GM12878 (cell line): ENCODE data around the gene IL32. TPM values are rescaled to one million over a fixed set of nuclear protein-coding genes. Genes with fewer than 3 reads are reported as not detected.

Experiments used
- ATAC-seq: fragments of 200-7000 bp; cut with Tn5 transposase; 3 replicates; pipeline ENCODE4 v1.9.1; 2020; ENCODE audit warnings: mild to moderate bottlenecking, moderate library complexity
- BruUV-seq: library from RNA; stranded (reverse); fragments of 400-500 nt; replicated peaks from 2 replicates; lab custom pipeline; 2021; lab: Mats Ljungman, UMichigan
- CTCF ChIA-PET: fragments of 300-600 bp; sonication (Branson Sonifier 250); formaldehyde crosslinking; extraction: SDS; loops from one replicate; lab custom pipeline; 2021; ENCODE audit warnings: inconsistent platforms; lab: Yijun Ruan, JAX
- POLR2A ChIA-PET: fragments of 350-600 bp; formaldehyde crosslinking; extraction: SDS; loops from one replicate; lab custom pipeline; 2021; ENCODE audit warnings: inconsistent platforms; lab: Charles Lee
- RAD21 ChIA-PET: fragments of 300-600 bp; sonication (Branson Sonifier 250); formaldehyde crosslinking; loops from one replicate; lab custom pipeline; 2023; ENCODE audit warnings: antibody characterized with exemption; ENCODE audit not compliant: unreplicated experiment; lab: Charles Lee
- SMC1A ChIA-PET: fragments of 300-600 bp; sonication (Branson Sonifier 250); formaldehyde crosslinking; loops from one replicate; lab custom pipeline; 2023; ENCODE audit not compliant: unreplicated experiment, uncharacterized antibody; lab: Charles Lee
- DNase-seq: peaks from one replicate; pipeline ENCODE4 v3.0.0-alpha.2; 2011; ENCODE audit warnings: low read depth, low spot score
- FAIRE-seq: peaks from 3 replicates; lab custom pipeline; 2011; peaks lifted over from hg19 to GRCh38; lab: Jason Lieb, UNC
- H2AFZ ChIP-seq: 2 replicates; pipeline ENCODE4 v1.6.0; 2011; ENCODE audit warnings: low read depth, low read length, control low read depth; ENCODE audit not compliant: control insufficient read depth
- H3K27ac ChIP-seq: 2 replicates; pipeline ENCODE4 v1.5.1; 2011; ENCODE audit warnings: control low read depth; ENCODE audit not compliant: control insufficient read depth, insufficient read depth
- H3K27me3 ChIP-seq, 2 experiments: replicated peaks in 1 of 2; 2 replicates each; pipeline versions ENCODE4 v1.6.0 to v1.6.1; 2011; ENCODE audit warnings: low read length in 1 of 2; ENCODE audit not compliant: control insufficient read depth in 2 of 2, insufficient read depth in 2 of 2
- H3K36me3 ChIP-seq, 2 experiments: 2 replicates each; pipeline ENCODE4 v1.5.1; 2011; ENCODE audit warnings: low read length in 1 of 2; ENCODE audit not compliant: control insufficient read depth in 2 of 2, insufficient read depth in 2 of 2
- H3K4me1 ChIP-seq: 2 replicates; pipeline ENCODE4 v1.6.1; 2011; ENCODE audit warnings: mild to moderate bottlenecking, low read length, moderate library complexity, mixed read lengths; ENCODE audit not compliant: control insufficient read depth, insufficient read depth
- H3K4me2 ChIP-seq: 2 replicates; pipeline ENCODE4 v1.6.0; 2011; ENCODE audit warnings: control low read depth; ENCODE audit not compliant: control insufficient read depth, insufficient read depth
- H3K4me3 ChIP-seq: fragments of 200-600 bp; sonication (generic); 2 replicates; pipeline ENCODE4 v1.5.1; 2016
- H3K79me2 ChIP-seq: 2 replicates; pipeline ENCODE4 v1.6.0; 2011; ENCODE audit warnings: low read length; ENCODE audit not compliant: control insufficient read depth, insufficient read depth
- H3K9ac ChIP-seq: 2 replicates; pipeline ENCODE4 v1.8.0; 2011; ENCODE audit warnings: low read length, control low read depth, mixed read lengths; ENCODE audit not compliant: control insufficient read depth, insufficient read depth
- H3K9me3 ChIP-seq: replicated peaks from 3 replicates; pipeline ENCODE4 v1.5.1; 2011; ENCODE audit warnings: mild to moderate bottlenecking, low read length; ENCODE audit not compliant: control insufficient read depth, insufficient read depth
- H4K20me1 ChIP-seq: 2 replicates; pipeline ENCODE4 v1.6.0; 2011; ENCODE audit not compliant: control insufficient read depth, insufficient read depth
- CEBPZ ChIP-seq: fragments of 150-350 bp; IDR thresholded peaks from 2 replicates; pipeline ENCODE4 v1.6.1; 2016; ENCODE audit warnings: low read depth, low read length
- GATAD2B ChIP-seq: fragments of 450-650 bp; conservative IDR thresholded peaks from 2 replicates; pipeline ENCODE4 v1.6.1; 2017; ENCODE audit warnings: low read depth, mild to moderate bottlenecking, moderate library complexity
- IKZF1 ChIP-seq: fragments of 450-650 bp; conservative IDR thresholded peaks from 2 replicates; pipeline ENCODE4 v1.6.1; 2017; ENCODE audit warnings: antibody characterized with exemption, mild to moderate bottlenecking
- MTA3 ChIP-seq: IDR thresholded peaks from 2 replicates; pipeline ENCODE4 v1.6.1; 2012; ENCODE audit warnings: low read length, inconsistent platforms, borderline replicate concordance
- MYB ChIP-seq: fragments of 150-350 bp; IDR thresholded peaks from 2 replicates; pipeline ENCODE4 v1.6.1; 2014; ENCODE audit warnings: mild to moderate bottlenecking, low read depth, low read length, borderline replicate concordance
- NFXL1 ChIP-seq: fragments of 450-650 bp; IDR thresholded peaks from 2 replicates; pipeline ENCODE4 v1.6.1; 2017; ENCODE audit warnings: antibody characterized with exemption, mild to moderate bottlenecking, borderline replicate concordance
- NRF1 ChIP-seq: conservative IDR thresholded peaks from 2 replicates; pipeline ENCODE4 v1.6.1; 2011; ENCODE audit warnings: mild to moderate bottlenecking, low read depth, low read length, improper control_type of control experiment
- RELB ChIP-seq: fragments of 450-650 bp; IDR thresholded peaks from 2 replicates; pipeline ENCODE4 v1.6.1; 2017; ENCODE audit warnings: low read depth, mild to moderate bottlenecking, moderate library complexity
- SMC3 ChIP-seq: IDR thresholded peaks from 2 replicates; pipeline ENCODE4 v1.6.1; 2011; ENCODE audit warnings: low read length, improper control_type of control experiment, borderline replicate concordance
- SRF ChIP-seq, 2 experiments: IDR thresholded peaks; 2 replicates each; pipeline ENCODE4 v1.6.1; 2011; ENCODE audit warnings: low read depth in 2 of 2, low read length in 2 of 2, mild to moderate bottlenecking in 1 of 2, moderate library complexity in 1 of 2
- ZSCAN29 ChIP-seq: fragments of 450-650 bp; IDR thresholded peaks from 2 replicates; pipeline ENCODE4 v1.6.1; 2017; ENCODE audit warnings: mild to moderate bottlenecking, moderate library complexity
- WGBS: methylation state at CpG from one replicate; pipeline ENCODE4 v1.1.6; 2016; ENCODE audit warnings: low lambda C conversion rate; ENCODE audit not compliant: insufficient replicate concordance, insufficient coverage; ENCODE audit errors: missing lambda C conversion rate; 5-methylcytosine and 5-hydroxymethylcytosine counted together
- in situ Hi-C: fragments of 300-500 bp; cut with MboI; formaldehyde crosslinking; loops from 9 replicates; pipeline ENCODE4 v1.14.3; 2018; ENCODE audit warnings: mixed read lengths
- intact Hi-C: fragments of 100-400 bp; cut with micrococcal nuclease; formaldehyde crosslinking; loops from one replicate; pipeline ENCODE4 v1.14.2; 2022; ENCODE audit not compliant: unreplicated experiment
- polyA plus RNA-seq, 11 experiments: library from polyadenylated mRNA; depleted of rRNA in 4 of 11; unstranded in 6 of 11; stranded (reverse) in 5 of 11; fragments of >200 nt; fragmentation: Nextera tagmentation in 4 of 11; fragmentation: Illumina TruSeq in 1 of 11; extraction: Ambion mirVana in 4 of 11; extraction: Trizol in 1 of 11; gene quantifications; 1 replicate in 1 of 11; 2 replicates in 10 of 11; pipeline versions ENCODE4 v1.2.1 to v1.2.3, GENCODE V29; 2011 to 2016; ENCODE audit warnings: inconsistent platforms in 2 of 11, missing spikeins in 2 of 11, low read depth in 1 of 11
- total RNA-seq, 4 experiments: library from RNA; depleted of rRNA in 3 of 4; stranded (reverse); fragments of >200 nt in 3 of 4; fragmentation: Illumina TruSeq in 1 of 4; extraction: Trizol in 1 of 4; gene quantifications; 2 replicates each; pipeline versions ENCODE4 v1.2.1 to v1.2.3, GENCODE V29; 2013 to 2021

IL32 gene
- total and polyA plus RNA-seq, 10 of the 15 experiments (the other 5 are each of a cell fraction or from before 2014, with no cell fraction given) = 27.0 to 122 (median 55.8) TPM

GRCh38 chr16:3091551-3091950 is 26.1 kb downstream of the IL32 start:
- POLR2A ChIA-PET = no interaction called here
- no peak overlapping the region for H3K27ac ChIP-seq
- SMC1A ChIA-PET = interaction anchor here (1.0 to 1.1 kb wide), 2 partner anchors 15 to 20 kb away, joined by 3 read pairs; no protein-coding TSS in a partner anchor
- CTCF ChIA-PET = interaction anchor here (2.7 to 21.2 kb wide), 3 partner anchors 14 to 37 kb away, joined by 11 to 396 read pairs (median 16); no protein-coding TSS in a partner anchor
- no peak overlapping the region for H3K4me2 ChIP-seq
- no TSS peak for BruUV-seq
- intact Hi-C loops (no loop called here), in situ Hi-C loops (no loop called here)
- H3K9ac ChIP-seq = no peak overlapping the region
- no peak overlapping the region for H2AFZ ChIP-seq
- H3K36me3 ChIP-seq = no peaks in the 10 kb centered on the region
- no peaks in the 10 kb centered on the region for H4K20me1 ChIP-seq
- peaks cover 6% of the 10 kb centered on the region; the same call in 1 of the 2 replicates for H3K4me1 ChIP-seq
- ATAC-seq = no peak
- H3K9me3 ChIP-seq = no peaks in the 10 kb centered on the region
- RAD21 ChIA-PET = no interaction called here
- FAIRE-seq = no peak
- DNase-seq = no peak
- whole genome bisulfite sequencing = 43% methylated on average over 7 of the region's 8 CpGs
- no peak overlapping the region for H3K4me3 ChIP-seq
- H3K27me3 ChIP-seq = no peaks in the 10 kb centered on the region
- TF ChIP-seq MTA3 (no peak), RELB (no peak), MYB (no peak), SRF (IDR thresholded peaks at IDR 0.05; ENCODE audit: low read depth in 2 of 2, low read length in 2 of 2) (no peak), NRF1 (no peak), SMC3 (no peak), NFXL1 (no peak), GATAD2B (no peak), CEBPZ (no peak), ZSCAN29 (no peak), IKZF1 (no peak)
- H3K79me2 ChIP-seq = no peaks in the 10 kb centered on the region
